ENCODE results near the gene FKTN. TPM values are rescaled to one million over a fixed set of nuclear protein-coding genes. Genes with fewer than 3 reads are reported as not detected.

FKTN gene
- total RNA-seq, 1 donor from 2014 or later = 22.1 TPM

GRCh38 chr9:105670315-105670714, 112.4 kb downstream of the FKTN start:
- no peaks in the 10 kb centered on the region for H3K36me3 Mint-ChIP-seq
- DNase-seq (ENCODE audit: extremely low spot score, unreplicated experiment) = no peak
- H3K9me3 Mint-ChIP-seq = no peaks in the 10 kb centered on the region
- no peak overlapping the region for H3K4me3 Mint-ChIP-seq
- TF ChIP-seq, protein P1, sequence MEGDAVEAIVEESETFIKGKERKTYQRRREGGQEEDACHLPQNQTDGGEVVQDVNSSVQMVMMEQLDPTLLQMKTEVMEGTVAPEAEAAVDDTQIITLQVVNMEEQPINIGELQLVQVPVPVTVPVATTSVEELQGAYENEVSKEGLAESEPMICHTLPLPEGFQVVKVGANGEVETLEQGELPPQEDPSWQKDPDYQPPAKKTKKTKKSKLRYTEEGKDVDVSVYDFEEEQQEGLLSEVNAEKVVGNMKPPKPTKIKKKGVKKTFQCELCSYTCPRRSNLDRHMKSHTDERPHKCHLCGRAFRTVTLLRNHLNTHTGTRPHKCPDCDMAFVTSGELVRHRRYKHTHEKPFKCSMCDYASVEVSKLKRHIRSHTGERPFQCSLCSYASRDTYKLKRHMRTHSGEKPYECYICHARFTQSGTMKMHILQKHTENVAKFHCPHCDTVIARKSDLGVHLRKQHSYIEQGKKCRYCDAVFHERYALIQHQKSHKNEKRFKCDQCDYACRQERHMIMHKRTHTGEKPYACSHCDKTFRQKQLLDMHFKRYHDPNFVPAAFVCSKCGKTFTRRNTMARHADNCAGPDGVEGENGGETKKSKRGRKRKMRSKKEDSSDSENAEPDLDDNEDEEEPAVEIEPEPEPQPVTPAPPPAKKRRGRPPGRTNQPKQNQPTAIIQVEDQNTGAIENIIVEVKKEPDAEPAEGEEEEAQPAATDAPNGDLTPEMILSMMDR (conservative IDR thresholded peaks at IDR 0.05) = no peak
- no peak overlapping the region for H3K27ac Mint-ChIP-seq
- no peaks in the 10 kb centered on the region for H3K4me1 Mint-ChIP-seq (ENCODE audit: unreplicated experiment)
- H3K27me3 Mint-ChIP-seq = peaks cover 11% of the 10 kb centered on the region

- Mint-ChIP-seq H3K9me3 (no peaks in the 10 kb centered on the region), H3K4me3 (no peak overlapping the region), H3K27ac (no peak overlapping the region), H3K27me3 (peaks cover 11% of the 10 kb centered on the region), H3K4me1 (ENCODE audit: unreplicated experiment) (no peaks in the 10 kb centered on the region), H3K36me3 (no peaks in the 10 kb centered on the region)
- TF ChIP-seq, protein P1 (conservative IDR thresholded peaks at IDR 0.05) = no peak
- no peak for DNase-seq (ENCODE audit: extremely low spot score, unreplicated experiment)
These were observed 112.8 kb downstream of the FKTN start for GRCh38 chr9:105670775-105671174.

DNA sequence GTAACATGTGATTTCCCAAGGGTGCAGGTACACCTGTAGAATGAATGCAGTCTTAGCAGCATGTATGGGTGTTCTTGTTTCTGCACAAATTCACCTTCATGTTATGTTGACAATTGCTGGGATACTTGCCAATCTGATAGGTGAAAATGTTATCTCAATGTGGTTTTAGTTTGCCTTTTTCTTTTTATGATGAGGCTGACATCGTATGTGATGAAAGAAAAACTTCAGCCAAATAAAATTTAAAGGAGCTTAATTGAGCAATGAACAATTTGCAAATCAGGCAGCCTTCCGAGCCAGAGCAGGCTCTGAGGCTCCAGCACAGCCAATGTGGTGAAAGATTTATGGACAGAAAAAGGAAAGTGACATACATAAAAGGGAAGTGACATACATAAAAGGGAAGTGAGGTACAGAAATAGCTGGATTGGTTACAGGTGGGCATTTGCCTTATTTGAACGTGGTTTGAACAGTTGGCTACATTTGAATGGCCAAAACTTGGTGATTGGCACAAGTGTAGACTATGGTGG, 114.8 kb downstream of the FKTN start:
- TF ChIP-seq, protein P1 (conservative IDR thresholded peaks at IDR 0.05) = no peak
- Mint-ChIP-seq H3K4me3 (no peak overlapping the region), H3K27me3 (peaks cover 1% of the 10 kb centered on the region), H3K4me1 (ENCODE audit: unreplicated experiment) (no peaks in the 10 kb centered on the region), H3K27ac (no peak overlapping the region), H3K9me3 (no peaks in the 10 kb centered on the region), H3K36me3 (no peaks in the 10 kb centered on the region)
- no peak for DNase-seq (ENCODE audit: extremely low spot score, unreplicated experiment)

GRCh38 chr9:105673850-105674387, 116.0 kb downstream of the FKTN start:
- TF ChIP-seq, protein P1 (conservative IDR thresholded peaks at IDR 0.05) = no peak
- Mint-ChIP-seq H3K27ac (no peak overlapping the region), H3K4me1 (ENCODE audit: unreplicated experiment) (no peaks in the 10 kb centered on the region), H3K27me3 (no peaks in the 10 kb centered on the region), H3K36me3 (no peaks in the 10 kb centered on the region), H3K4me3 (no peak overlapping the region), H3K9me3 (no peaks in the 10 kb centered on the region)
- DNase-seq (ENCODE audit: extremely low spot score, unreplicated experiment) = no peak

DNA sequence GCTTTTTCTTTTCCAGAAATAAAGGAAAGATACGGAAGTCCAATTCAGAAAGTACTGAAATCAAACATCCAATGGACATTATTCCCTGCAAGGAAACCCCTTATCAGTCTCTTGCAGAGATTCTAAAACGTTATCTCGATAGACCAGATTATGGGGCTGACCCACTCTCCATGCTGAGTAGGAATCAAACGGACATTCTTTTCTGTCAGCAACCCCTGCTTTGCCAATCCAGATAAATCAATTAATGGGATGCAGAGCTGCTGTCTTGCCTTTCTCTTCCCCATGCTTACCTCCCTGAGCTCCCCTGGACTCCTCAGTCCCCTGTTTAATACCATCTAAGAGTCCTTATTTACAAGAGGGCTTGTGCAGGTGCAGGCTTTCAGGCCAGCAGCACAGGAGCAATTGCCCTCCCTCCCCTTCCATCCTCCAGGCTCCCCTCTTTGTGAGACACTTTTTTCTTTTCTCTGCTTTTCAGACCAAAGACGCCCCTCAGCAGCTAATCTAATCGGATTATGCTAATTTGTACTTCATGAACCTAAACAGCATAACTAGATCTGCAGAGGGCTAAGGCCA, 118.5 kb downstream of the FKTN start:
- Mint-ChIP-seq H3K4me1 (ENCODE audit: unreplicated experiment) (no peaks in the 10 kb centered on the region), H3K27me3 (peaks cover 2% of the 10 kb centered on the region), H3K27ac (no peak overlapping the region), H3K9me3 (no peaks in the 10 kb centered on the region), H3K4me3 (no peak overlapping the region), H3K36me3 (no peaks in the 10 kb centered on the region)
- TF ChIP-seq, protein P1 (conservative IDR thresholded peaks at IDR 0.05) = no peak
- DNase-seq (ENCODE audit: extremely low spot score, unreplicated experiment) = no peak

All from type B pancreatic cell (in vitro differentiated cells).